Right lobe of liver (tissue), 4 donors: ENCODE results near the gene ENTPD2.

Experiments used
- POLR2A ChIP-seq: fragments of 450-650 bp; IDR thresholded peaks from one replicate; pipeline ENCODE4 v1.6.1; 2017; ENCODE audit warnings: antibody characterized with exemption, mild to moderate bottlenecking
- TF ChIP-seq, protein P1 (sequence below), 4 donors: fragments of 200-600 bp in 3 of 4; fragments of 450-650 bp in 1 of 4; IDR thresholded peaks; one replicate each; pipeline versions ENCODE4 v1.5.1 to v1.8.0; 2016 to 2022; ENCODE audit warnings: antibody characterized with exemption in 4 of 4, mild to moderate bottlenecking in 2 of 4
- donor health status: DM: no; HTN: no; CAD: no.
- donor health status: DM: no; HTN: no; CAD: no.
- donor health status: DM: no; HTN: yes; CAD: no.

DNA sequence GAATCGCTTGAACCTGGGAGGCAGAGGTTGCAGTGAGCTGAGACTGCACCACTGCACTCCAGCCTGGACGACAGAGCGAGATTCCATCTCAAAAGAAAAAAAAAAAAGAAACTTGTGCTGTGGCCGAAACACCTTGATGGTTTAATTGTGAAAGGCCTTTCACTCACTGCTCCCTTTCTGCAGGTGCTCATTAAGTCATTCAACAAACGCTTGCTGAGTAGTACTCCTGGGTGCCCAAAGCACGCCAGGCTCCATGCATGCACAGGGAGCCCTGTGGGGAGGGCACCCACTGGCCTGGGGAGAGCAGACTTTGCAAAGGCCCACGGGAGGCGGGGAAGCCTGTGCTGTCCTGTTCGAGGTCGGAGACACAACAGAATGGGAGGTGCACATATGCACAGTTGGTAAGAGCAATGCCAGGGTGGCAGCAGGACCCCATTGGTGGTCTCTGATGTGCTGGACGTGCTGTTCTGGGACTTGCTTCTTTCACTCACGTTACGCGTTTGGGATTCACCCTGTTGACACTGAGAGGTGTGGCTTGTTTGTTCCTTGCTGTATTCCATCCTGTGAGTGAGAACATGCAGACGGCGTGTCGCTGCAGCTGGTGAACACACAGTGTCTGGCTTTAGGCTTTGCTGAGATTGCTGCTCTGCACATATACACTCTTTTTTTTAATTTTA lies 3.0 kb upstream of the ENTPD2 start:
- TF ChIP-seq POLR2A, result no peak
- TF ChIP-seq, protein P1, sequence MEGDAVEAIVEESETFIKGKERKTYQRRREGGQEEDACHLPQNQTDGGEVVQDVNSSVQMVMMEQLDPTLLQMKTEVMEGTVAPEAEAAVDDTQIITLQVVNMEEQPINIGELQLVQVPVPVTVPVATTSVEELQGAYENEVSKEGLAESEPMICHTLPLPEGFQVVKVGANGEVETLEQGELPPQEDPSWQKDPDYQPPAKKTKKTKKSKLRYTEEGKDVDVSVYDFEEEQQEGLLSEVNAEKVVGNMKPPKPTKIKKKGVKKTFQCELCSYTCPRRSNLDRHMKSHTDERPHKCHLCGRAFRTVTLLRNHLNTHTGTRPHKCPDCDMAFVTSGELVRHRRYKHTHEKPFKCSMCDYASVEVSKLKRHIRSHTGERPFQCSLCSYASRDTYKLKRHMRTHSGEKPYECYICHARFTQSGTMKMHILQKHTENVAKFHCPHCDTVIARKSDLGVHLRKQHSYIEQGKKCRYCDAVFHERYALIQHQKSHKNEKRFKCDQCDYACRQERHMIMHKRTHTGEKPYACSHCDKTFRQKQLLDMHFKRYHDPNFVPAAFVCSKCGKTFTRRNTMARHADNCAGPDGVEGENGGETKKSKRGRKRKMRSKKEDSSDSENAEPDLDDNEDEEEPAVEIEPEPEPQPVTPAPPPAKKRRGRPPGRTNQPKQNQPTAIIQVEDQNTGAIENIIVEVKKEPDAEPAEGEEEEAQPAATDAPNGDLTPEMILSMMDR (IDR thresholded peaks at IDR 0.05), result no peak
